Hematopoietic multipotent progenitor cell (in vitro differentiated cells): Measurements from ENCODE around the gene GPR89A. TPM values are rescaled to one million over a fixed set of nuclear protein-coding genes. Genes with fewer than 3 reads are reported as not detected.
"Not testable (repeated sequence)": the region's sequence is repeated elsewhere in the genome, so short reads cannot be mapped to it uniquely, and the experiment has no call there.

Experiments
- DNase-seq, 3 donors: peaks; one replicate each; pipeline ENCODE4 v3.0.0-alpha.2; 2011 to 2015; ENCODE audit warnings: low read depth in 2 of 3, low spot score in 2 of 3
- total RNA-seq: library from RNA; depleted of rRNA; stranded (reverse); fragments of >200 nt; gene quantifications from one replicate; pipeline ENCODE4 v1.2.3, GENCODE V29; 2012

GPR89A gene
- 21.8 TPM for total RNA-seq

GRCh38 chr1:145607833-145608733, at the start of gene GPR89A:
Gene GPR89A, plus strand, starts transcription at chr1:145607988. Its CDS starts 146 bp downstream, at chr1:145608134.
- DNase-seq, result peak; percentile 77 to 95 (median 90)

- not testable (repeated sequence) for DNase-seq
These were observed 21.0 kb upstream of the GPR89A start for GRCh38 chr1:145586820-145587219.

- DNase-seq, result not testable (repeated sequence)
These were observed 17.0 kb upstream of the GPR89A start for GRCh38 chr1:145590806-145591205.

- not testable (repeated sequence) for DNase-seq
These were observed 15.4 kb upstream of the GPR89A start for GRCh38 chr1:145592347-145592746.

- DNase-seq, result not testable (repeated sequence)
These were observed 12.4 kb upstream of the GPR89A start for GRCh38 chr1:145595421-145595820.

- DNase-seq, result not testable (repeated sequence)
These were observed 11.6 kb upstream of the GPR89A start for GRCh38 chr1:145596236-145596635.

GRCh38 chr1:145599426-145599825, 8.4 kb upstream of the GPR89A start:
- DNase-seq, result not testable (repeated sequence)

DNA sequence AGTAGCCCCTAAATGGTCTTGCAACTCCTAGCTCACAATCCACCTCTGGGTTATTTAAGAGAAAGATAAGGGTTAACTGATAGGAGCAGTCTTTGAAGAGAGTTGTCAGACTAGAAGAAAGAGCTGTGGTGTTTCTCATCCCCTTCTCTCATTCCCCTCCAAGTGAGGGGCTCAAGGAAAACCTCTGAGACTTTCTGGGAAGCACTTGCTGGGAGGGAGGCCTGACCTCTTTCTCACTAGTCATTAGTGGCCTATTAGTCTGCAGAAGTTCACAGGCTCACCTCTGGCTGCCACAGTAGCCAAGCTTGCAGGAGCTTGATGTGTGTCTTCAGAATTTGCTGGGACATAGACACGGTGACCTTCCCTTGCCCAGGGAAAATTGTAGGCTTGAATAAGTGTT, 6.2 kb upstream of the GPR89A start:
- no peak for DNase-seq

GRCh38 chr1:145606840-145607239, 948 bp upstream of the GPR89A start:
- not testable (repeated sequence) for DNase-seq

GRCh38 chr1:145607289-145607688, 499 bp upstream of the GPR89A start:
- DNase-seq, result not testable (repeated sequence)

DNA sequence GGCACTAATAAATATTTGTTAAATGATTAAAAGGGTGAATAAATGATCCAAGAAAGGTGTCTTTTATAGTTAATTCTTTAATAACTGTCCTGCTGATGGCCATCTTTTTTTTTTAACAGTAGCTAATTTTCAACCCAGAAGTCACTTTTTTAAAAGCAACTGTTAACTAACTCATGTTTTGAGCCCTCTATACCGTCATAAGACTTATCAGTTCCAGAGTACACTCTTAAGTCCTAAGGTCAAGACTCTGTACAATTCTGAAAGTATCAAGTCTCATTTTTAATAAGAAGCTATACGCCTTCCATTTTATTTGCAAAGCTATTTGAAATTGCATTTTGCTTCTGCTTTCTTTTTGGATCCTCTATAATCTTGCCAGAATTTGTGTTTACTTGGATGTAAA, 3.0 kb downstream of the GPR89A start:
- not testable (repeated sequence) for DNase-seq

DNA sequence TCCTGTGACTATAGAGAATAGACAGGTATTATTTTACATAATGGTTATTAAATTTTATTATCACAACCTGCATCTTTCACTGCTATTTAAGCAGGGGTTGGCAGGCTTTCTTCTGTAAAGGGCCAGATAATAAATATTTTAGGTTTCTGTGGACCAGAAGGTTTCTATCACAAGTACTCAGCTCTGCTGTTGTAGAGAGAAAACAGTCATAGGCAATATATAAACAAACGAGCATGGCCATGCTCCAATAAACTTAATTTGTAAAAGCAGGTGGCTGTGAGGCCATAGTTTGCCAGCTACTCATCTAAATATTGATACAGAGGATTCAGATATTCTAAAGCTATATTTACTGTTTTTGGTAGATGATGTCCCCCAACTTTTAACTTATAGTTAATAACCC, 12.3 kb downstream of the GPR89A start:
- DNase-seq, result not testable (repeated sequence)

- not testable (repeated sequence) for DNase-seq
These were observed 14.4 kb downstream of the GPR89A start for GRCh38 chr1:145622177-145622576.

DNA sequence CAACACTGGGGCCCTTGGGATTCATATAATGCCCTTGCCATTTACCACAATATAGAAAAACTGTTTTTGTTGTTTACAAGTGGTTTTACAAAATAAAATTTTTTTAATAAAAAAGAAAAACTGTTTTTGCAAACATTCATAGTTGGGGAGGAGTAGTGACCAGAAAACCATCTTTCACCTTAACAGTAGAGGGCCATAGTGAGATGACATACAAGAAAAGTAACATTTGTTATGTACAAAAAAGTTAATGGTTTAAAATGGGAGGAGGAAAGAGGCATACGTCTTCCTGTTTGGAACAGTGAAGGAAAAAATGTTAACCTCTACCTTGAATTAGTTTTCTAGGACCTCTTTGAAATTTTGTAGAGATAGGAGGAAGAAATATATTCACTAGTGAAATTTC, 28.4 kb downstream of the GPR89A start:
- not testable (repeated sequence) for DNase-seq

DNA sequence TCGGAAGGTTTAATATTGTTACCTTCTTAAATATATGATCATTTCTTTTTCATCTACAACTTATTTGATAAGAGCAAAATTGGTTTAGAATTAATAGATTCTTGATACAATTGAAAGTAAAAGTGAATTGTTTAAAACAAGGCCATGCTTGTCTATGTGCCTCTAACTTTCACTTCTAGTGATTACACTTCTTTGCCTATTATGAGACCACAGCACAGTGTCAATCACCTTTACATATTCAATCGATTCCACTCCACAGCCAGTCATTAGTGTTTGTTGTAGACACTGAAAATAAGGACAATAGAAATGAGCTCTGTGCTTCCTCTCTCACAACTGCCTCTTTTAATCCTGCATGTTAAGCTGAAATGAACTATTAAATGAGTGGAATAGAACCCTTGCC, 34.1 kb downstream of the GPR89A start:
- not testable (repeated sequence) for DNase-seq

- not testable (repeated sequence) for DNase-seq
These were observed 36.2 kb downstream of the GPR89A start for GRCh38 chr1:145643990-145644389.

DNA sequence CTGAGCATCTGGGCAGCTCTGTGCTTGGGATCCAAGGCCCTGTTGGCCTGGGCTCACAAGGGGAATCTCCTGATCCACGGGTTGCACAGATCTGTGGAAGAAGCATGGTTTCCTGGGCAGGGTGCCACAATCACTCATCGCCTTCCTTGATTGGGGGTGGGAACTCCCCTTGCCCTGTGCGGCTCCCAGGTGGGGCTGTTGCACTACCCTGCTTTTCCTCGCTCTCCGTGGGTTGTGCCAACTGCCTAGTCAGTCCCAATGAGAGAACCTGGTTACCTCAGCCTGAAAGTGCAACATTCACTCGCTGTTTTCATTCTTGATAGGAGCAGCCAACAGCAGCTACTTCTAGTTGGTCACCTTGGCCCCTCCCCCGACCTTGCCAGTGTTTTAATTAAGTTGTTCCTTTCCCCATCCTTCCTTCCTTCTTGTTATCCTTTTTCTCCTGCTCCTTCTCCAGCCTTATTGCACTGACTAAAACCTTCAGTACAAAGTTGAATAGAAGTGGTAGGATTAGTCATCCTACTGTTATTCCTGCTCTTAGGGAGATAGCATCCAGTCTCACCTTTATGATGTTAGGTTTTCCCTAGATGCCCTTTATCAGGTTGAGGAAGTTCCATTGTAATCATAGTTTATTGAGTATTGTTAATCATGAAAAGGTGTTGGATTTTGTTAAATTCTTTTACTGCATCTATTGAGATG, 48.6 kb downstream of the GPR89A start:
- DNase-seq, result not testable (repeated sequence)

DNA sequence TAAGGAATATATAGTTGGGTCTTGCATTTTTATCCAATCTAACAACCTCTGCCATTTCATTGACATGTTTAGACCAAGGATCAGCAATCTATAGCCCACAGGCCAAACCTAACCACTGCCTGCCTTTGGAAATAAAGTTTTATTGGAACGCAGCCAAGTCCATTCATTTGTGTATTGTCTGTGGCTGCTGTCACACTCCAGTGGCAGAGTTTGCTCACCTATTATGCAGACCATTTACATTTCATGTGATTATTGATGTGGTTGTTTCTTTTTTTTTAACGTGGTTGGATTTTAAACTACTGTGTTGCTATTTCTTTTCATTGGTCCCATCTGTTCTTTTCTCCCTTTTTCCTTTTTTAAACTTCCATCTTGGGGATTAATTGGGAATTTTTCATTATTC, 54.7 kb downstream of the GPR89A start:
- DNase-seq, result not testable (repeated sequence)

DNA sequence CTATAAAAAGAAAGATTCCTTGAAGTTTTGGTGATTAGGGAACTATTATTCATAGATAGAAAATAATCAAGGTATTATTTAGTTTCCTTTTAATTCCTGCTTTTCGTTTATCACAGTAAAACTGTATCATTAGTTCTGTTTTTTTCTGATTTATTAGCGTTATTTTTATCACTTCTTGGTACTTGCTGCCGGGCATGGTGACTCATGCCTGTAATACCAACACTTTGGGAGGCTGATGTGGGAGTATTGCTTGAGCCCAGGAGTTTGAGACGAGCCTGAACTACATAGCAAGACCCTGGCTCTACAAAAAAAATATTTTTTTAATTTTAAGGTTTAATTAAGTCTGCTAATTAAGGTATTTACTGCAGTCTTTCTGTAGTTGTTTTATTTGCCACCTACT, 57.2 kb downstream of the GPR89A start:
- DNase-seq, result not testable (repeated sequence)

- DNase-seq, result not testable (repeated sequence)
These were observed 63.4 kb downstream of the GPR89A start for GRCh38 chr1:145670995-145671745.

DNA sequence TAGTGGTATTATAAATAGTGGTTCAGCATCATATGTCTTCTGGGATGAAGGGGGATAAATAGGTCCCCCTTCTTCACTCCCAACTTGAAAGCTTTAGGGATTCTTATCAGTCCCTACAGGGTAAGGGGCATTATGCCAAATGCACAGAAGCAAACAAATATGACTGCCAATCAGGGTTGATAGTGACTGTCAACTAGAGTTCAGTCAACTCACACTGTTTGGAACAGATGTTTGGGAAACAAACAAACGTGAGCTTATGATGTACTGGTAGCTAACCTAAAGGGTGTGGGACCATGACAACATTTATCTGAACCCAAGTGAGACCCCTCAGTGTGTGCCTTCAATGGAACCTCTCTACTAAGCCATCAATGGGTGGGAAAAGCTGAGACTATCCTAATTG, 65.4 kb downstream of the GPR89A start:
- DNase-seq, result not testable (repeated sequence)
